HEK293 (cell line): ENCODE data around the gene PROSER2.

ENCODE experiments used
- CTCF ChIA-PET: fragments of 350-600 bp; formaldehyde crosslinking; extraction: SDS; loops from one replicate; lab custom pipeline; 2021; ENCODE audit warnings: antibody characterized with exemption; lab: Yijun Ruan, JAX
- POLR2A ChIA-PET: fragments of 300-600 bp; formaldehyde crosslinking; extraction: SDS; loops from one replicate; lab custom pipeline; 2020; ENCODE audit warnings: antibody characterized with exemption, inconsistent platforms; lab: Yijun Ruan, JAX
- H3K27ac ChIP-seq: fragments of 200-500 bp; sonication (Bioruptor generic); 2 replicates; pipeline ENCODE4 v1.5.1; 2014; ENCODE audit warnings: low read depth, low read length, control low read depth, inconsistent platforms; ENCODE audit errors: extremely low read depth
- H3K36me3 ChIP-seq, 2 experiments: fragments of 200-500 bp in 1 of 2; sonication (Bioruptor generic) in 1 of 2; 1 replicate in 1 of 2; 2 replicates in 1 of 2; pipeline ENCODE4 v1.5.1; 2014 to 2017; ENCODE audit warnings: inconsistent platforms in 2 of 2, low read length in 2 of 2; ENCODE audit not compliant: control insufficient read depth in 2 of 2, insufficient read depth in 1 of 2
- H3K4me1 ChIP-seq: fragments of 200-500 bp; sonication (Bioruptor generic); 2 replicates; pipeline ENCODE4 v1.5.1; 2014; ENCODE audit warnings: mild to moderate bottlenecking, low read length, inconsistent platforms; ENCODE audit not compliant: control insufficient read depth, insufficient read depth
- H3K4me3 ChIP-seq: 2 replicates; pipeline ENCODE4 v1.5.1; 2011; ENCODE audit warnings: low read depth, mild to moderate bottlenecking, control low read depth, low read length, moderate library complexity
- H3K9me3 ChIP-seq: fragments of 200-500 bp; sonication (Bioruptor generic); 2 replicates; pipeline ENCODE4 v1.5.1; 2014; ENCODE audit warnings: low read depth, low read length, inconsistent platforms; ENCODE audit not compliant: control insufficient read depth, insufficient read depth
- BCL11A ChIP-seq: fragments of 450-650 bp; formaldehyde crosslinking; IDR thresholded peaks from 2 replicates; pipeline ENCODE4 v1.5.1; 2016; ENCODE audit warnings: low read depth, missing biosample characterization, missing genetic modification characterization
- EGR2 ChIP-seq: fragments of 450-650 bp; formaldehyde crosslinking; IDR thresholded peaks from 2 replicates; pipeline ENCODE4 v1.5.1; 2016; ENCODE audit warnings: low read depth, missing biosample characterization, missing genetic modification characterization
- GLIS1 ChIP-seq: fragments of 450-650 bp; formaldehyde crosslinking; IDR thresholded peaks from 2 replicates; pipeline ENCODE4 v1.5.1; 2016; ENCODE audit warnings: missing biosample characterization, missing genetic modification characterization
- PRDM4 ChIP-seq: fragments of 450-650 bp; formaldehyde crosslinking; IDR thresholded peaks from 2 replicates; pipeline ENCODE4 v1.5.1; 2017; ENCODE audit warnings: missing biosample characterization, missing genetic modification characterization
- ZBTB48 ChIP-seq: fragments of 450-650 bp; formaldehyde crosslinking; IDR thresholded peaks from 2 replicates; pipeline ENCODE4 v1.5.1; 2016; ENCODE audit warnings: missing biosample characterization, missing genetic modification characterization
- ZBTB49 ChIP-seq: fragments of 450-650 bp; formaldehyde crosslinking; IDR thresholded peaks from 2 replicates; pipeline ENCODE4 v1.5.1; 2016; ENCODE audit warnings: missing biosample characterization, missing genetic modification characterization, low read depth
- ZFHX2 ChIP-seq: fragments of 450-650 bp; formaldehyde crosslinking; conservative IDR thresholded peaks from 2 replicates; pipeline ENCODE4 v1.5.1; 2016; ENCODE audit warnings: missing biosample characterization, missing genetic modification characterization
- ZNF175 ChIP-seq: fragments of 450-650 bp; formaldehyde crosslinking; IDR thresholded peaks from 2 replicates; pipeline ENCODE4 v1.5.1; 2016; ENCODE audit warnings: missing biosample characterization, missing genetic modification characterization
- ZNF221 ChIP-seq: fragments of 450-650 bp; formaldehyde crosslinking; IDR thresholded peaks from 2 replicates; pipeline ENCODE4 v1.5.1; 2017; ENCODE audit warnings: missing biosample characterization, missing genetic modification characterization, borderline replicate concordance
- ZNF23 ChIP-seq: fragments of 450-650 bp; formaldehyde crosslinking; IDR thresholded peaks from 2 replicates; pipeline ENCODE4 v1.5.1; 2016; ENCODE audit warnings: missing biosample characterization, missing genetic modification characterization, borderline replicate concordance
- ZNF239 ChIP-seq: fragments of 450-650 bp; formaldehyde crosslinking; IDR thresholded peaks from 2 replicates; pipeline ENCODE4 v1.5.1; 2016; ENCODE audit warnings: missing biosample characterization, missing genetic modification characterization
- ZNF280C ChIP-seq: fragments of 450-650 bp; formaldehyde crosslinking; IDR thresholded peaks from 2 replicates; pipeline ENCODE4 v1.5.1; 2016; ENCODE audit warnings: missing biosample characterization, missing genetic modification characterization
- ZNF362 ChIP-seq: fragments of 450-650 bp; formaldehyde crosslinking; IDR thresholded peaks from 2 replicates; pipeline ENCODE4 v1.5.1; 2016; ENCODE audit warnings: missing biosample characterization, missing genetic modification characterization
- ZNF792 ChIP-seq: fragments of 450-650 bp; formaldehyde crosslinking; IDR thresholded peaks from 2 replicates; pipeline ENCODE4 v1.5.1; 2016; ENCODE audit warnings: missing biosample characterization, missing genetic modification characterization
- ZSCAN18 ChIP-seq: fragments of 450-650 bp; formaldehyde crosslinking; IDR thresholded peaks from 2 replicates; pipeline ENCODE4 v1.5.1; 2016; ENCODE audit warnings: missing biosample characterization, missing genetic modification characterization
- ZSCAN5A ChIP-seq: fragments of 450-650 bp; formaldehyde crosslinking; IDR thresholded peaks from 2 replicates; pipeline ENCODE4 v1.5.1; 2016; ENCODE audit warnings: missing biosample characterization, missing genetic modification characterization

PROSER2 gene

GRCh38 chr10:11797847-11798633 is 25.1 kb upstream of the PROSER2 start:
- no peak overlapping the region for H3K4me3 ChIP-seq
- no peak overlapping the region for H3K27ac ChIP-seq
- TF ChIP-seq ZFHX2 (tag by site-specific recombination) (peak; percentile 43; the same call in 1 of the 2 replicates), EGR2 (tag by site-specific recombination) (0 out of 2 replicates have a peak, but pooled peaks have one; percentile 18), ZNF362 (tag by site-specific recombination) (no peak), GLIS1 (tag by site-specific recombination) (0 out of 2 replicates have a peak, but pooled peaks have one; percentile 10)
- no peaks in the 10 kb centered on the region for H3K36me3 ChIP-seq
- ChIA-PET CTCF (interaction anchor here (0.9 to 2.1 kb wide), 5 partner anchors 14 to 189 kb away, joined by 3 to 8 read pairs (median 4); no protein-coding TSS in a partner anchor), POLR2A (interaction anchor here (0.6 kb wide), 1 partner anchor 272 kb away, joined by 3 read pairs; no protein-coding TSS in a partner anchor)
- no peaks in the 10 kb centered on the region for H3K9me3 ChIP-seq
- H3K4me1 ChIP-seq, result no peaks in the 10 kb centered on the region

GRCh38 chr10:11798845-11799735 is 24.1 kb upstream of the PROSER2 start:
- POLR2A ChIA-PET, result interaction anchor here (0.6 kb wide), 1 partner anchor 270 kb away, joined by 3 read pairs; no protein-coding TSS in a partner anchor
- no peak for TF ChIP-seq ZSCAN18 (tag by site-specific recombination)
- no peak for TF ChIP-seq ZNF280C (tag by site-specific recombination)
- no peak for TF ChIP-seq ZBTB48
- no peak for TF ChIP-seq ZSCAN5A (tag by site-specific recombination)
- TF ChIP-seq ZBTB49 (tag by site-specific recombination), result no peak
- TF ChIP-seq BCL11A (tag by site-specific recombination), result no peak
- TF ChIP-seq ZNF175, result no peak
- no peak for TF ChIP-seq ZNF23 (tag by site-specific recombination)
- TF ChIP-seq PRDM4 (tag by site-specific recombination), result no peak
- TF ChIP-seq ZNF221 (tag by site-specific recombination), result no peak
- no peak for TF ChIP-seq ZNF792 (tag by site-specific recombination)
- no peak for TF ChIP-seq ZNF239 (tag by site-specific recombination)

More at GRCh38 chr10:11798845-11799735, 24.1 kb upstream of the PROSER2 start:
- H3K27ac ChIP-seq, result no peak overlapping the region
- no peaks in the 10 kb centered on the region for H3K4me1 ChIP-seq
- no peaks in the 10 kb centered on the region for H3K9me3 ChIP-seq
- CTCF ChIA-PET, result interaction anchor here (1.1 to 2.1 kb wide), 3 partner anchors 16 to 188 kb away, joined by 3 to 8 read pairs (median 5); no protein-coding TSS in a partner anchor
- no peaks in the 10 kb centered on the region for H3K36me3 ChIP-seq
- no peak overlapping the region for H3K4me3 ChIP-seq
